Thoracic aorta (tissue), 2 donors: ENCODE data around the gene TESK2. TPM values are rescaled to one million over a fixed set of nuclear protein-coding genes. Genes with fewer than 3 reads are reported as not detected.

ENCODE experiments used
- ATAC-seq: fragments of 150-250 bp; one replicate; pipeline ENCODE4 v1.8.0; 2017; ENCODE audit warnings: low read depth; ENCODE audit not compliant: insufficient number of reproducible peaks, low FRiP score
- DNase-seq: peaks from one replicate; pipeline ENCODE4 v3.0.0-alpha.2; 2020; ENCODE audit warnings: low spot score
- H3K27ac ChIP-seq, 2 donors: fragments of 200-600 bp; sonication (generic); 1 replicate in 1 of 2; 2 replicates in 1 of 2; pipeline ENCODE4 v1.5.1; 2016; ENCODE audit warnings: mild to moderate bottlenecking in 2 of 2, moderate library complexity in 2 of 2
- H3K27me3 ChIP-seq: fragments of 200-600 bp; sonication (generic); replicated peaks from 2 replicates; pipeline ENCODE4 v1.6.0; 2016; ENCODE audit warnings: mild to moderate bottlenecking; ENCODE audit not compliant: insufficient read depth
- H3K36me3 ChIP-seq: fragments of 200-600 bp; sonication (generic); one replicate; pipeline ENCODE4 v1.5.1; 2016
- H3K4me1 ChIP-seq, 2 donors: fragments of 200-600 bp; sonication (generic); 1 replicate in 1 of 2; 2 replicates in 1 of 2; pipeline versions ENCODE4 v1.5.1 to v1.6.0; 2016; ENCODE audit warnings: low read depth in 2 of 2, mild to moderate bottlenecking in 1 of 2; ENCODE audit not compliant: control insufficient read depth in 1 of 2
- H3K4me3 ChIP-seq: fragments of 200-600 bp; sonication (generic); 2 replicates; pipeline ENCODE4 v1.5.1; 2016; ENCODE audit warnings: mild to moderate bottlenecking
- H3K9me3 ChIP-seq: fragments of 200-600 bp; sonication (generic); 2 replicates; pipeline ENCODE4 v1.5.1; 2016
- total RNA-seq, 2 donors: library from RNA; depleted of rRNA; stranded (reverse); fragments of >200 nt; gene quantifications; one replicate each; pipeline versions ENCODE4 v1.1.0 to v1.2.3, GENCODE V29; 2016
- TF ChIP-seq, protein P1 (sequence below): fragments of 200-600 bp; sonication (generic); IDR thresholded peaks from one replicate; pipeline ENCODE4 v1.5.1; 2019; ENCODE audit warnings: antibody characterized with exemption

Gene TESK2
- total RNA-seq, 2 donors from 2014 or later = 3.5 to 7.6 TPM

DNA sequence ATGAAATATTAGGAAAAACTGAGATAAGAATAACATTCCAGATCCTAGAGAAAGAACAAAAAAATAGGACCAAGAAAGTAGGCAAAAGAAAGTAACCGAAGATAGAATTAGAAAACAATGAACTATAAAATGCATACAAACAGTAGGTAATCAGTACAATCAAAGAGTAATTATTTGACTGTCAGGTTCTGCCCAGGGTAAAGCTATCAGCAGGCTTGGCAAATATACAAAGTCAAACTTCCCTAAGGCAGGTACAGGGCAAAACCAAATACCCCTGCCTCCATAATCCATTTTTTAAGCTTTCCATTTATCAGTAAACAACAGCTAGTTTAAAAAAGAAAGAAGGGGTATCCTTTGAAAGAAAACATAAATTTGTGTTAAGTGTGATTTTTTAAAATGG is 44.4 kb downstream of the TESK2 start:
- DNase-seq = no peak
- Histone ChIP-seq H3K9me3 (no peaks in the 10 kb centered on the region), H3K4me1 (peaks cover 5 to 9% of the 10 kb centered on the region in 2 donors), H3K27me3 (no peaks in the 10 kb centered on the region), H3K4me3 (no peak overlapping the region), H3K36me3 (no peaks in the 10 kb centered on the region), H3K27ac (no peak overlapping the region)
- ATAC-seq = no peak
- TF ChIP-seq, protein P1, sequence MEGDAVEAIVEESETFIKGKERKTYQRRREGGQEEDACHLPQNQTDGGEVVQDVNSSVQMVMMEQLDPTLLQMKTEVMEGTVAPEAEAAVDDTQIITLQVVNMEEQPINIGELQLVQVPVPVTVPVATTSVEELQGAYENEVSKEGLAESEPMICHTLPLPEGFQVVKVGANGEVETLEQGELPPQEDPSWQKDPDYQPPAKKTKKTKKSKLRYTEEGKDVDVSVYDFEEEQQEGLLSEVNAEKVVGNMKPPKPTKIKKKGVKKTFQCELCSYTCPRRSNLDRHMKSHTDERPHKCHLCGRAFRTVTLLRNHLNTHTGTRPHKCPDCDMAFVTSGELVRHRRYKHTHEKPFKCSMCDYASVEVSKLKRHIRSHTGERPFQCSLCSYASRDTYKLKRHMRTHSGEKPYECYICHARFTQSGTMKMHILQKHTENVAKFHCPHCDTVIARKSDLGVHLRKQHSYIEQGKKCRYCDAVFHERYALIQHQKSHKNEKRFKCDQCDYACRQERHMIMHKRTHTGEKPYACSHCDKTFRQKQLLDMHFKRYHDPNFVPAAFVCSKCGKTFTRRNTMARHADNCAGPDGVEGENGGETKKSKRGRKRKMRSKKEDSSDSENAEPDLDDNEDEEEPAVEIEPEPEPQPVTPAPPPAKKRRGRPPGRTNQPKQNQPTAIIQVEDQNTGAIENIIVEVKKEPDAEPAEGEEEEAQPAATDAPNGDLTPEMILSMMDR = no peak

DNA sequence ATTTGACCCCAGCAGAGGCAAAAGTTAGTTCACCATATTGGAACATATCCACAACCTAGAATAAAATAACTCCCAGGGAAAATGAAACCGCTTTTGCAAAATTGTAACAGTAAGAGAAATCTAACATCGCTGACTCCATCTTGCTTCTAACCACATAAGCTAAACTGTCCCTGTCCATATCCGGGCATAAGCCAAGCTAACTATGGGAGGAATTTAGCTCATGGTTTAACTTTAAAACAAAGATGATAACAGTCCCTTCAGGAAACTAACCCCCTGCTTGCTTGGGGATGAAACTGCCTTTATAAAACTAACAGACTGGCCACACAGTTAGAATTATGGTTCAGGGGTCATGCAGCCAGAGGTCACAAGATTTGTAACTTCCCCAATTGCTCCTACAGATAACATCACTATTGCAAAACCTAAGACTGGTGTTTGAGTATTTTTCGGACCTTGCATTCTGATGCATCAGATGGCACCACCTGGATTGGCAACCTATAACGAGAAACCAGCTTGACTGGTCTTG is 46.3 kb downstream of the TESK2 start:
- TF ChIP-seq, protein P1 = no peak
- Histone ChIP-seq H3K4me1 (peaks cover 5 to 9% of the 10 kb centered on the region in 2 donors), H3K36me3 (no peaks in the 10 kb centered on the region), H3K27me3 (no peaks in the 10 kb centered on the region), H3K4me3 (no peak overlapping the region), H3K27ac (no peak overlapping the region), H3K9me3 (no peaks in the 10 kb centered on the region)
- DNase-seq = no peak
- ATAC-seq = no peak

DNA sequence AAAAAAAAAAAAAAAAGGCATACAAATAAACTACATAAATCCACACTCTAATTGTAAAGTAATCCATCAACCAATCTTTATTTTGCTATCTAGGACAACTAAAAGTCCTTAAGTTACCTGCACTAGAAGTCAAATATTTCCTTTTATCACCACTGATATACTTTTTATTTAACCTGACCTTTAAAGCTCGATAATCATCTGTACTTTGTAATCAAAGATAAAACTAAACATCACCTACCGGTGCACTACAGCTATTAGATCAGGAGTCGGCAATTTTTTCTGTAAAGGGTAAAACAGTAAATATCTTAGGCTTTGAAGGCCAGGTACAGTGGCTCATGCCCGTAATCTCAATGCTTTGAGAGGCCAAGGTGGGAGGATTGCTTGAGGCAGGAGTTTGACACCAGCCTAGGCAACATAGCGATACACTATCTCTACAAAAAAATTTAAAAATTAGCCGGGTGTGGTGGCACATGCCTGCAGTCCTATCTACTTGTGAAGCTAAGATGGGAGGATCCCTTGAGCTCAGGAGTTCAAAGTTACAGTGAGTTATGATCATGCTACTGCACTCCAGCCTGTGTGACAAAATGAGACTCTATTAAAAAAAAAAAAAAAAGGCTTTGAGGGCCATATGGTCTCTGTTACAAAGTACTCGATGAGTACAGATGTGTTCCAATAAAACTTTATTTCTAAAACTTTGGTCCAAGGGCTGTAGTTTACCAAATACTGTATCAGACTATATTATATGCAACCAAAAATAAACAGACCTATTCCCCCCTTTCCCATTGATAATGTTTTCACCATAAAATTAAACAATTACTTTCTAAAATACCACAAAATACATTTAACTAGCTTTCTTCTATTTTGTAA is 47.1 kb downstream of the TESK2 start:
- Histone ChIP-seq H3K4me1 (peaks cover 5 to 9% of the 10 kb centered on the region in 2 donors), H3K27ac (no peak overlapping the region), H3K27me3 (no peaks in the 10 kb centered on the region), H3K4me3 (no peak overlapping the region), H3K36me3 (no peaks in the 10 kb centered on the region), H3K9me3 (no peaks in the 10 kb centered on the region)
- TF ChIP-seq, protein P1 = no peak
- no peak for DNase-seq
- no peak for ATAC-seq

DNA sequence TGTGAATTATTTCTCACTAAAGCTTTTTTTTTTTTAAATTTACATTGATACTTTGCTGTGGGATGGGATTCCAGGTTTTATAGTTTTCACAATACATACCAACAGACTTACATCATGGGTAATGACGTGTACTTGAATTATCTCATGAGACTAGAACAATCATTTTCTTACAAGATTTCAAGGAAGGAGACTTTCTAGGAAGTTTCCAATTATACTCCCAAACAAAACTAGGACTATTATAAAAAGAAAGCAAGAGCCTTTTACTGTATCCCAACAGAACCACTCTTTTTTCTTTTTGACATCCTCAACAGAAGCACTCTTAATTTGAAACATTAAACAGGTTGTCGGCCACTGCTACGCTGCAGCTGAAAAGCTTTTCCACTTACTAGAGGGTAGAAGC is 48.7 kb downstream of the TESK2 start:
- TF ChIP-seq, protein P1 = no peak
- no peak for DNase-seq
- peaks cover 5 to 9% of the 10 kb centered on the region in 2 donors for H3K4me1 ChIP-seq
- no peaks in the 10 kb centered on the region for H3K27me3 ChIP-seq
- H3K27ac ChIP-seq = no peak overlapping the region
- H3K36me3 ChIP-seq = no peaks in the 10 kb centered on the region
- no peak overlapping the region for H3K4me3 ChIP-seq
- no peaks in the 10 kb centered on the region for H3K9me3 ChIP-seq
- ATAC-seq = no peak

DNA sequence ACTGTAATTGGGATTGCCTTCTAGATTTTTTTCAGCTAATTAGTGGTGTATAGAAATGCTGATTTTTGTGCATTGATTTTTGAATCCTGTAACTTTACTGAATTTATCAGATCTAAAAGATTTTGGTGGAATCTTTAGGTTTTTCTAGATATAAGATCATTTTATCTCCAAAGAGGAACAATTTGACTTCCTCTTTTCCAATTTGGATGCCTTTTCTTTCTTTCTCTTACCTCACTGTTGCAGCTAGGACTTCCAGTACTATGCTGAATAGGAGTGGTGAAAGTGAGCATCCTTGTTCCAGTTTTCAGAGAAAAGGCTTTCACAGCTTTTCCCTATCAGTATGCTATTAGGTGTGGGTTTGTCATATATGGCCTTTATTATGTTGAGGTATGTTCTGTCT is 53.6 kb downstream of the TESK2 start:
- H3K27ac ChIP-seq = no peak overlapping the region
- ATAC-seq (no peak), DNase-seq (no peak)
- H3K27me3 ChIP-seq = no peaks in the 10 kb centered on the region
- no peaks in the 10 kb centered on the region for H3K36me3 ChIP-seq
- TF ChIP-seq, protein P1 = no peak
- peaks cover 0 to 4% of the 10 kb centered on the region in 2 donors for H3K4me1 ChIP-seq
- H3K9me3 ChIP-seq = no peaks in the 10 kb centered on the region
- H3K4me3 ChIP-seq = no peak overlapping the region
